HCT116 (cell line): ENCODE data around the gene NUDT9. TPM values are rescaled to one million over a fixed set of nuclear protein-coding genes. Genes with fewer than 3 reads are reported as not detected.

Experiments used
- ATAC-seq: fragments of 200-7000 bp; cut with Tn5 transposase; 2 replicates; pipeline ENCODE4 v1.9.1; 2020; ENCODE audit warnings: mild to moderate bottlenecking, moderate library complexity
- BruUV-seq: library from RNA; stranded (reverse); fragments of 400-500 nt; replicated peaks from 2 replicates; lab custom pipeline; 2021; lab: Mats Ljungman, UMichigan
- CTCF ChIA-PET: fragments of 300-600 bp; sonication (Branson Sonifier 250); formaldehyde crosslinking; loops from one replicate; lab custom pipeline; 2021; ENCODE audit warnings: antibody characterized with exemption; lab: Charles Lee
- POLR2A ChIA-PET: fragments of 300-600, 350-600 bp; sonication (Branson Sonifier 250); formaldehyde crosslinking; loops from one replicate; lab custom pipeline; 2021; ENCODE audit warnings: antibody characterized with exemption; lab: Charles Lee
- RAD21 ChIA-PET, 2 experiments: fragments of 300-600 bp; sonication (Branson Sonifier 250); formaldehyde crosslinking; loops; one replicate each; lab custom pipeline; 2023; ENCODE audit warnings: low total read pairs in 2 of 2; ENCODE audit not compliant: uncharacterized antibody in 2 of 2, unreplicated experiment in 2 of 2, low non-redundant PET in 1 of 2; lab: Charles Lee
- DNase-seq: peaks from one replicate; pipeline ENCODE4 v3.0.0-alpha.2; 2010; ENCODE audit warnings: low read depth, low spot score
- H2AFZ ChIP-seq: fragments of 200-600 bp; shearing (Covaris generic), sonication (generic); 2 replicates; pipeline ENCODE4 v1.6.1; 2017; ENCODE audit warnings: low read depth, mixed run types, mixed read lengths, antibody characterized with exemption, low read length; ENCODE audit not compliant: poor library complexity, severe bottlenecking
- H3K27ac ChIP-seq: 2 replicates; pipeline ENCODE4 v1.5.1; 2012; ENCODE audit warnings: low read depth, low read length
- H3K27me3 ChIP-seq: fragments of 200-600 bp; sonication (generic); 2 replicates; pipeline ENCODE4 v1.6.1; 2016; ENCODE audit warnings: mixed run types, low read length, mixed read lengths; ENCODE audit not compliant: insufficient read depth
- H3K36me3 ChIP-seq, 2 experiments: fragments of 200-500 bp in 1 of 2; fragments of 200-600 bp in 1 of 2; sonication (Bioruptor generic) in 1 of 2; sonication (generic) in 1 of 2; 2 replicates each; pipeline versions ENCODE4 v1.5.1 to v1.6.1; 2014 to 2016; ENCODE audit warnings: low read length in 2 of 2, inconsistent platforms in 1 of 2, mixed read lengths in 1 of 2, mixed run types in 1 of 2; ENCODE audit not compliant: insufficient read depth in 2 of 2, control insufficient read depth in 1 of 2
- H3K4me1 ChIP-seq, 2 experiments: fragments of 200-600 bp in 1 of 2; sonication (generic) in 1 of 2; 2 replicates each; pipeline versions ENCODE4 v1.5.1 to v1.6.1; 2012 to 2017; ENCODE audit warnings: low read length in 2 of 2, inconsistent platforms in 1 of 2, mild to moderate bottlenecking in 1 of 2, mixed read lengths in 1 of 2, mixed run types in 1 of 2, moderate library complexity in 1 of 2; ENCODE audit not compliant: insufficient read depth in 2 of 2, control insufficient read depth in 1 of 2
- H3K4me2 ChIP-seq: fragments of 200-600 bp; sonication (generic); 2 replicates; pipeline ENCODE4 v1.6.1; 2017; ENCODE audit warnings: mixed run types, low read length, mixed read lengths
- H3K4me3 ChIP-seq, 2 experiments: fragments of 200-600 bp in 1 of 2; sonication (generic) in 1 of 2; replicated peaks in 1 of 2; 2 replicates each; pipeline ENCODE4 v1.5.1; 2011 to 2016; ENCODE audit warnings: low read length in 2 of 2, control low read depth in 1 of 2, low read depth in 1 of 2, mild to moderate bottlenecking in 1 of 2, mixed read lengths in 1 of 2, mixed run types in 1 of 2
- H3K79me2 ChIP-seq: fragments of 200-600 bp; sonication (generic); 2 replicates; pipeline ENCODE4 v1.6.1; 2017; ENCODE audit warnings: mild to moderate bottlenecking, mixed run types, low read length, moderate library complexity, mixed read lengths; ENCODE audit not compliant: insufficient read depth
- H3K9ac ChIP-seq: fragments of 200-600 bp; sonication (generic); 2 replicates; pipeline ENCODE4 v1.6.1; 2016; ENCODE audit warnings: low read length, mixed read lengths
- H3K9me2 ChIP-seq: fragments of 200-600 bp; sonication (generic), shearing (Covaris generic); 2 replicates; pipeline ENCODE4 v1.6.1; 2017; ENCODE audit warnings: mixed run types, mild to moderate bottlenecking, moderate library complexity; ENCODE audit not compliant: insufficient read depth
- H3K9me3 ChIP-seq, 2 experiments: fragments of 200-500 bp in 1 of 2; fragments of 200-600 bp in 1 of 2; sonication (Bioruptor generic) in 1 of 2; sonication (generic) in 1 of 2; 2 replicates each; pipeline ENCODE4 v1.6.1; 2014 to 2017; ENCODE audit warnings: low read length in 2 of 2, mixed read lengths in 2 of 2, inconsistent platforms in 1 of 2, low read depth in 1 of 2, mild to moderate bottlenecking in 1 of 2, mixed run types in 1 of 2, moderate library complexity in 1 of 2; ENCODE audit not compliant: control insufficient read depth in 1 of 2, insufficient read depth in 1 of 2
- H4K20me1 ChIP-seq: fragments of 200-600 bp; sonication (generic), shearing (Covaris generic); 2 replicates; pipeline ENCODE4 v1.6.1; 2017; ENCODE audit warnings: mixed run types, mild to moderate bottlenecking, moderate library complexity; ENCODE audit not compliant: insufficient read depth
- CBX3 ChIP-seq: IDR thresholded peaks from 2 replicates; pipeline ENCODE4 v1.6.1; 2012; ENCODE audit warnings: low read depth
- EGR1 ChIP-seq: IDR thresholded peaks from 2 replicates; pipeline ENCODE4 v1.6.1; 2012; ENCODE audit warnings: low read depth
- EZH2phosphoT487 ChIP-seq: fragments of 200-600 bp; IDR thresholded peaks from 2 replicates; pipeline ENCODE4 v1.6.1; 2018; ENCODE audit warnings: antibody characterized with exemption, borderline replicate concordance
- MAX ChIP-seq: IDR thresholded peaks from 2 replicates; pipeline ENCODE4 v1.6.1; 2012
- POLR2A ChIP-seq: IDR thresholded peaks from 2 replicates; pipeline ENCODE4 v1.7.0; 2011; ENCODE audit warnings: borderline replicate concordance; ENCODE audit not compliant: insufficient read depth, insufficient read length; ENCODE audit errors: extremely low read depth
- REST ChIP-seq: IDR thresholded peaks from 2 replicates; pipeline ENCODE4 v1.6.1; 2012; ENCODE audit warnings: low read depth
- TCF7L2 ChIP-seq: IDR thresholded peaks from 2 replicates; pipeline ENCODE4 v1.7.0; 2011; ENCODE audit warnings: borderline replicate concordance, inconsistent platforms; ENCODE audit not compliant: insufficient read depth, insufficient read length; ENCODE audit errors: extremely low read depth
- intact Hi-C: fragments of 100-400 bp; cut with micrococcal nuclease; formaldehyde crosslinking; loops from 2 replicates; pipeline ENCODE4 v1.10.0; 2022
- total RNA-seq: library from RNA; stranded (reverse); gene quantifications from one replicate; pipeline ENCODE4 v1.2.1, GENCODE V29; 2021; ENCODE audit not compliant: unreplicated experiment

Gene NUDT9
- total RNA-seq, 1 experiment from 2014 or later: 13.5 TPM

GRCh38 chr4:87430038-87430437, 7.7 kb downstream of the NUDT9 start:
- no peak overlapping the region for H3K4me2 ChIP-seq
- no peaks in the 10 kb centered on the region for H3K9me2 ChIP-seq
- H3K9ac ChIP-seq: no peak overlapping the region
- CTCF ChIA-PET: no interaction called here
- no peak overlapping the region for H2AFZ ChIP-seq
- H3K9me3 ChIP-seq: no peaks in the 10 kb centered on the region
- BruUV-seq: no TSS peak
- POLR2A ChIA-PET: no interaction called here
- ATAC-seq: no peak
- no peaks in the 10 kb centered on the region for H3K4me1 ChIP-seq
- TF ChIP-seq TCF7L2 (no peak), MAX (no peak), EGR1 (no peak), POLR2A (no peak), EZH2phosphoT487 (no peak), REST (no peak), CBX3 (no peak)
- no peaks in the 10 kb centered on the region for H3K27me3 ChIP-seq
- no peak for DNase-seq
- H3K27ac ChIP-seq: no peak overlapping the region
- H3K79me2 ChIP-seq: peaks cover 85% of the 10 kb centered on the region
- no peak overlapping the region for H3K4me3 ChIP-seq
- no peaks in the 10 kb centered on the region for H3K36me3 ChIP-seq
- 0 out of 2 replicates have a peak, but pooled peaks cover 4% of the 10 kb centered on the region for H4K20me1 ChIP-seq
- RAD21 ChIA-PET: no interaction called here
- intact Hi-C loops: no loop called here
